ENCODE data around the gene TESK1. TPM values are rescaled to one million over a fixed set of nuclear protein-coding genes. Genes with fewer than 3 reads are reported as not detected.
A peak's percentile ranks its signal among the peaks of the same experiment; 100 is the strongest.

Gene TESK1
- total RNA-seq, 1 donor from 2014 or later = 5.2 TPM

- Histone ChIP-seq H3K4me2 (peak overlapping the region; percentile 88), H3K9ac (peak overlapping the region; percentile 57), H3K4me3 (peak overlapping the region; percentile 86), H3K4me1 (peaks cover 15% of the 10 kb centered on the region), H4K20me1 (ENCODE audit: low read depth) (peaks cover 23% of the 10 kb centered on the region), H2AFZ (replicated peaks) (no peak overlapping the region), H3K36me3 (no peaks in the 10 kb centered on the region), H3F3A (ENCODE audit: low read depth) (peaks cover 14% of the 10 kb centered on the region), H3K9me3 (ENCODE audit: low read depth) (no peaks in the 10 kb centered on the region), H3K79me2 (ENCODE audit: low read depth) (peaks cover 18% of the 10 kb centered on the region), H3K27ac (no peak overlapping the region), H3K27me3 (no peaks in the 10 kb centered on the region)
- H3K9me3 Mint-ChIP-seq = no peaks in the 10 kb centered on the region
- no peak for DNase-seq (ENCODE audit: low spot score)
- H3K27me3 Mint-ChIP-seq (ENCODE audit: insufficient read depth, low read depth) = peaks cover 12% of the 10 kb centered on the region
- peak overlapping the region; percentile 90 for H3K4me3 Mint-ChIP-seq
- peaks cover 25% of the 10 kb centered on the region for H3K4me1 Mint-ChIP-seq
- no peak overlapping the region for H3K27ac Mint-ChIP-seq
- peaks cover 16% of the 10 kb centered on the region for H3K36me3 Mint-ChIP-seq
- TF ChIP-seq CTCF (IDR thresholded peaks at IDR 0.05) (no peak), EZH2 (IDR thresholded peaks at IDR 0.05) (no peak), EZH2phosphoT487 (IDR thresholded peaks at IDR 0.05) (no peak)
These were observed 1.1 kb downstream of the TESK1 start for GRCh38 chr9:35606138-35606504.

- no peaks in the 10 kb centered on the region for H3K27me3 ChIP-seq
- no peak for DNase-seq (ENCODE audit: low spot score)
- no peaks in the 10 kb centered on the region for H3K9me3 Mint-ChIP-seq
- no peak for TF ChIP-seq CTCF (IDR thresholded peaks at IDR 0.05)
- no peak for TF ChIP-seq EZH2 (IDR thresholded peaks at IDR 0.05)
- no peak for TF ChIP-seq EZH2phosphoT487 (IDR thresholded peaks at IDR 0.05)
- peaks cover 14% of the 10 kb centered on the region for H3F3A ChIP-seq (ENCODE audit: low read depth)
- peak overlapping the region; percentile 88 for H3K4me2 ChIP-seq
- no peaks in the 10 kb centered on the region for H3K36me3 ChIP-seq
- H3K4me1 ChIP-seq = peaks cover 15% of the 10 kb centered on the region
- peak overlapping the region; percentile 86 for H3K4me3 ChIP-seq
- H3K9ac ChIP-seq = no peak overlapping the region
- no peaks in the 10 kb centered on the region for H3K9me3 ChIP-seq (ENCODE audit: low read depth)
- peaks cover 23% of the 10 kb centered on the region for H4K20me1 ChIP-seq (ENCODE audit: low read depth)
- H2AFZ ChIP-seq (replicated peaks) = no peak overlapping the region
- H3K36me3 Mint-ChIP-seq = peaks cover 16% of the 10 kb centered on the region
- peaks cover 18% of the 10 kb centered on the region for H3K79me2 ChIP-seq (ENCODE audit: low read depth)
- H3K4me1 Mint-ChIP-seq = peaks cover 25% of the 10 kb centered on the region
- H3K4me3 Mint-ChIP-seq = peak overlapping the region; percentile 57
- no peak overlapping the region for H3K27ac ChIP-seq
- no peak overlapping the region for H3K27ac Mint-ChIP-seq
- peaks cover 12% of the 10 kb centered on the region for H3K27me3 Mint-ChIP-seq (ENCODE audit: insufficient read depth, low read depth)
These were observed 1.7 kb downstream of the TESK1 start for GRCh38 chr9:35606726-35607125.

- Histone ChIP-seq H3K4me1 (peaks cover 13% of the 10 kb centered on the region), H4K20me1 (ENCODE audit: low read depth) (peaks cover 23% of the 10 kb centered on the region), H3K36me3 (no peaks in the 10 kb centered on the region), H3K4me3 (no peak overlapping the region), H3K27me3 (no peaks in the 10 kb centered on the region), H3K9ac (no peak overlapping the region), H3K9me3 (ENCODE audit: low read depth) (no peaks in the 10 kb centered on the region), H3K79me2 (ENCODE audit: low read depth) (peaks cover 18% of the 10 kb centered on the region), H3F3A (ENCODE audit: low read depth) (peaks cover 13% of the 10 kb centered on the region), H3K4me2 (no peak overlapping the region), H3K27ac (no peak overlapping the region), H2AFZ (replicated peaks) (no peak overlapping the region)
- Mint-ChIP-seq H3K27me3 (ENCODE audit: insufficient read depth, low read depth) (peaks cover 18% of the 10 kb centered on the region), H3K36me3 (peaks cover 16% of the 10 kb centered on the region), H3K9me3 (no peaks in the 10 kb centered on the region), H3K4me3 (no peak overlapping the region), H3K27ac (no peak overlapping the region), H3K4me1 (peaks cover 22% of the 10 kb centered on the region)
- no peak for DNase-seq (ENCODE audit: low spot score)
- no peak for TF ChIP-seq CTCF (IDR thresholded peaks at IDR 0.05)
- TF ChIP-seq EZH2phosphoT487 (IDR thresholded peaks at IDR 0.05) = no peak
- TF ChIP-seq EZH2 (IDR thresholded peaks at IDR 0.05) = no peak
These were observed 3.2 kb downstream of the TESK1 start for GRCh38 chr9:35608221-35608620.

Data from neural progenitor cell (in vitro differentiated cells).